Endothelial cell of hepatic sinusoid (primary cell): ENCODE results near the gene COG7.
"Not testable (repeated sequence)": the region's sequence is repeated elsewhere in the genome, so short reads cannot be mapped to it uniquely, and the experiment has no call there.

Source experiments
- in situ Hi-C: cut with HindIII; loops from 2 replicates; pipeline ENCODE4 v1.10.0; 2017; ENCODE audit warnings: low sequenced_read_pairs

COG7 gene

DNA sequence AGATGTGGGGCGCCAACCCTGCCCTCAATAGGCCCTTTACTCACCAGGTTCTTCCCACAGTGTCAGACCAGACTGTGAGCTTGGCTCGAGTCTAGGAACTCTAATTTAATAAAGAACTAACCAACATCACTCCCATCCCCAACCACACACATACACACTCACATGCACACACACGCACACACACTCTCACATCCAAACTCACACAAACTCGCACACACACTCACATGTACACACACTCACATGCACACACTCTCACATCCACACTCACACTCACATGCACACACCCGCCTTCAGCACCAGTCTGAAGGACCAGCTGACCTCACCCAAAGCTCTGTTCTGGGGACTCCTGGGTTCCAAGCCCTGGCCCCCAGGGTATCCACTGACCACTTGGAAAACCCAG is 63.8 kb downstream of the COG7 start:
- in situ Hi-C loops: no loop called here

DNA sequence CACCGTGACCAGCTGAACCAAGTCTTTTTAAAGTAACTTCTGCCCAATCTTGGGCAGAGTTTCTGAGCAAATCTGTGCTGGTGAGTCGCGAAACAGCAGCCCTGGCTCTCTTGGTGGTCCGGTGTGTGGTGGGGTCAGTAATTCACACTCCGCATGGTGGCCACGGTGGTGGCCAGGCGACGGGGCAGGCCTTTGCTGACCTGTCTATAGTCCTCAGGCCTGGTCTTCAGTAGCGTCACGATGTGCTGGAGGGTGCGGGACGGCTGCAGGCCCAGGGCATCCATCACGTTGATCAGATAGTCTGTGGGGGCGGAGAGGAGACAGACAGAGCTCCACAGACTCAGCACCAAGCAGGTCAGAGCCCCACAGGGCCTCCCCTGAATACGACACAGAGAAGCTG is 64.2 kb downstream of the COG7 start:
- in situ Hi-C loops: no loop called here

DNA sequence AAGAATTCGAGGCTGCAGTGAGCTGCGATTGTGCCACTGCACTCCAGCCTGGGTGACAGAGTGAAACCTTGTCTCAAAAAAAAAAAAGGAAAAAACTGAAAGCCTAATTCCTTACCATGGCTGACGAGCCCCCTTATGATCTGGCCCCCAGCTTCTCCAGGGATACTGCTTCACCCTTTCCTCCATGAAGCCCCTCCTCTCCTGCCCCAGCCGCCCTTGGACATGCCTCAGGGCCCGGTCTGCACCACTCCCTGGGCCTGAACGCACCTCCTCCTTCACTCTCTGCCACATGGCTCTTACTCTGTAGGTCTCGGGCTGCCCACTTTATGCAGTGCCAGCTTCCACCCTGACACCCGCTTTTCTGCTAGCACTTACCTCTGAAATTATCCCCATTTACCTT is 65.3 kb downstream of the COG7 start:
- in situ Hi-C loops: no loop called here

DNA sequence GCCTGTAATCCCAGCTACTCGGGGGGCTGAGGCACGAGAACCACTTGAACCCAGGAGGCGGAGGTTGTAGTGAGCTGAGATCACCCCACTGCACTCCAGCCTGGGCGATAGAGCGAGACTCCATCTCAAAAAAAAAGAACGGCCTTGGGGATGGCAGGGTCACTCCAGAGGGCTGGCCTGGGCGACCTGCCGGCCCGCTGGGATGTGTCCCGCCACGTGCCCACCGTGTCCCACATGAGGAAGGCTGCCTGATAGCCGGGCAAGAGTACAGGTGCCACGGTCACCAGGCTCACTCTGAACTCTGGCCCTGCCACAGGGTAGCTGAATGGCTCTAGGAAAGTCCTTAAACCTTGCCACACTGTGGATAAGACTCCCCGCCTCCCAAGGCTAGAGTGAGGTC is 67.5 kb downstream of the COG7 start:
- in situ Hi-C loops: no loop called here

DNA sequence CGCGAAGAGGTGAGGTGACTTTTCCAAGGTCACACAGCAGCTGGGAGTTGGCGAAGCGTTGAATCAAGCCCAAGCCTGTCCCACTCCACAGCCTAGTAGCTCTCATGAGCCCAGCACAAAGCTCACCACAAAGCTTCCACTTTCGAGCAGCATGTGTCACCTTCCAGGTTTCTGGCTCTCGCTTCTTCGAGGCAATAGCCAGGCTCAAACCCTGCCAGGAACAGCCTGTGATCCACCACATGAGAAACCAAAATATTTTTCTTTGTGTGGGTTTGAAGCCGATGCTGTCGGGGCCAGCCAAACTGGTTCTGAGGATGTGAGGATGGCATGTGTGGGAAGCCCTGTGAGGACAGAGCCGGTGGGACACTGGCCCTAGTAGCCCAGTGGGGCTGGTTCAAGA is 68.1 kb downstream of the COG7 start:
- in situ Hi-C loops: no loop called here

DNA sequence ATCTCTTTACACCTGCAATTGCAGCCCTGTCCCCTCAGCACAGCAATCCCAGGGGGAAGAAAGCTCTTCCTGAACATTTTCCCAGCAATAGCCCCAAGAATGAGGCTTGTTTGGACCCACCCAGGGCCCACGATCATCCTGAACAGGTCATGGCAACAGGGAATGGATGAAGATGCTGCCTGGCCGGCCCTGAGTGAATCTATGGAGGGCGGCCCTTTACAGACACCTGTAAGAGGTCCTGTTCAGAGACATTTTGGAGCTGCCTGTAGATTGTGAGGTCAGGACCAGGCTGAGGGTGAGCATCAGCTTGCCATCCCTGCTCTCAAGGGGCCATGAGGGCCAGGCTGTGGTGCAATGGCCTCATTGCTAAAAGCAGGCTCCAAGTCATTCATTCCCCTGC is 69.1 kb downstream of the COG7 start:
- in situ Hi-C loops: no loop called here

DNA sequence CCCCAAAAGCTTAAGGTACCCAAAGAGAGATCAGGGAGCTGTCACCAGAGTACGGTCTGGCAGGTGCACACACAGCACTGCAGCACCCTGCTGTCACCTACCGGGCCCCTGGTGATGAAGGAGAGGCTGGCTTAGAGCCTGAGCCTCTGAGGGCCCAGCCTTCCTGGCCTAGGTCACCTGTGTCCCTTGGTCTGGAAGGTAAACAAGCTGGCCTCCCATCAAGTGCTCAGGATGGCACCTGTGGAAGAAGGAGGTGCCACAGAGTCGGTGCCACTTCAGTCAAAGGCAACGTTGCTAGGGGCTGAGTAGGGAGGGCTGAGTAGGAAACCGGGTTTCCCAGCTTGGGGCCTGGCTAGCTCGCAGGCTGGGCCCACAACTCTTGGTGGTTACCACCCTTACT is 70.7 kb downstream of the COG7 start:
- in situ Hi-C loops: no loop called here

DNA sequence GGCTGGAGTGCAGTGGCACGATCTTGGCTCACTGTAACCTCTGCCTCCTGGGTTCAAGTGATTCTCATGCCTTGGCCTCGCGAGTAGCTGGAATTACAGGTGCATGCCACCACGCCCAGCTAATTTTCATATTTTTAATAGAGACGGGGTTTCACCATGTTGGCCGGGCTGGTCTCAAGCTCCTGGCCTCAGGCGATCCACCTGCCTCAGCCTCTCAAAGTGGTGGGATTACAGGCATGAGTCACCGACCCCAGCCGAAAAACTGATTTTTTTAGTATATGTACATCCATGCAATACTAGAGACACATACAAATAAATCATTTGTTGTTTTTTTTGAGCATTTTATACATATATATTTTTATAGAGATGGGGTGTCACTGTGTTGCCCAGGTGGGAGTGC is 71.3 kb downstream of the COG7 start:
- in situ Hi-C loops: not testable (repeated sequence)

DNA sequence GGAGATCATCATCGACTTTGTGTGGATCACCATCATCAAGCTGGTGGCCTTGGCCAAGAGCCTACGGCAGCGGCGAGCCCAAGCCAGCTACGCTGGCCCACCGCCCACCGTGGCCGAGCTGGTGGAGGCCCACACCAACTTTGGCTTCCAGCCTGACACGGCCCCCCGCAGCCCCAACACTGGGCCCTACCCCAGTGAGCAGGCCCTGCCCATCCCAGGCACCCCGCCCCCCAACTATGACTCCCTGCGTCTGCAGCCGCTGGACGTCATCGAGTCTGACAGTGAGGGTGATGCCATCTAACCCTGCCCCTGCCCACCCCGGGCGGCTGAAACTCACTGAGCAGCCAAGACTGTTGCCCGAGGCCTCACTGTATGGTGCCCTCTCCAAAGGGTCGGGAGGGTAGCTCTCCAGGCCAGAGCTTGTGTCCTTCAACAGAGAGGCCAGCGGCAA is 72.5 kb downstream of the COG7 start:
- in situ Hi-C loops: no loop called here

DNA sequence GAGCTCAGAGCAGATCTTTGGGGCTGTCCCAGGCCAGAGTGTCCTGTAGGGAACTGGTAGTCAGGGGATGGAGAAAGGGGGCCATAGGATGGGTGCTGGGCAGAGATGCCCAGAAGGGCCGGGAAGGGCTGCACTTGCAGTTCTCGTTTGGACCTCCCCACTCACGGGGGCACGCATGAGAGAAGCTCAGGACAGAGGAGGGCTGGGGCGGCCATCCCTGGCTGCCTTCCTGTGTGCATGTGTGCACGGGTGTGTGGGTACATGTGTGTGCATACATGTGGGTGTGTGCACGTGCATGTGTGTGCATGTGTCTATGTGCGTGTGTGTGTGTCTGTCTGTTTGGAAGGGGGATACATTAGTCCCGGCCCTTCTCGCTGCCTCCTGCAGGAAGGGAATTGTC is 73.3 kb downstream of the COG7 start:
- in situ Hi-C loops: no loop called here

DNA sequence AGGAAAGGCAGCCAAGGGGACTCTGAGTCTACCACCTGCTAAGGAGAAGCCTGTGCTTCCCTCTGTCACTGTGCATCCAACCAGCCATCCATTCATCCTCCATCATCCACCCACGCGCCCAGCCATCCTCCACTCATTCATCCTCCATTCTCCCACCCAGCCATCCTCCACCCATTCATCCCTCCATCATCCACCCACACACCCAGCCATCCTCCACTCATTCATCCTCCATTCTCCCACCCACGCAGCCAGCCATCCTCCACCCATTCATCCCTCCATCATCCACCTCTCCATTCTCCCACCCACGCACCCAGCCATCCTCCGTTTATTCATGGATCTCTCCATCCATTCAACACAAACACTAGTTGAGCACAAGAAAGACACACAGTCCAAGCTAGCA is 74.1 kb downstream of the COG7 start:
- in situ Hi-C loops: no loop called here

DNA sequence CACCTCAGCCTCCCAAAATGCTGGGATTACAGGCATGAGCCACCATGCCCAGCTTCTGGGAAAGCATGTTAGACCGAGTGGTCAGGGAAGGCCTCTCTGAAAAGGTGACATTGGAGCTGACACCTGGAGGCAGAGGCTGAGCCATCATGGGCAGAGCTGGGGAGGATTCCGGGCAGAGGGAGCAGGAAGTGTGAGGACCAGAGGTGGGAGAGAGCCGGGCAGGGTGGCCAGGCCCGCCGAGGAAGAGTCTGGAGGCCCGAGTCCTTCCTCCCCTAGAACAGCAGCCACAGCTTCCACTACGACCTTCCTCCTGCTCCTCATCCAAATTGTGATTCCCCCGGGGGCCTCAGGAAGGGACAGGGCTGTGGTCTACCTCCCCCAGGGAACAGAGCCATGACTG is 74.7 kb downstream of the COG7 start:
- in situ Hi-C loops: no loop called here

DNA sequence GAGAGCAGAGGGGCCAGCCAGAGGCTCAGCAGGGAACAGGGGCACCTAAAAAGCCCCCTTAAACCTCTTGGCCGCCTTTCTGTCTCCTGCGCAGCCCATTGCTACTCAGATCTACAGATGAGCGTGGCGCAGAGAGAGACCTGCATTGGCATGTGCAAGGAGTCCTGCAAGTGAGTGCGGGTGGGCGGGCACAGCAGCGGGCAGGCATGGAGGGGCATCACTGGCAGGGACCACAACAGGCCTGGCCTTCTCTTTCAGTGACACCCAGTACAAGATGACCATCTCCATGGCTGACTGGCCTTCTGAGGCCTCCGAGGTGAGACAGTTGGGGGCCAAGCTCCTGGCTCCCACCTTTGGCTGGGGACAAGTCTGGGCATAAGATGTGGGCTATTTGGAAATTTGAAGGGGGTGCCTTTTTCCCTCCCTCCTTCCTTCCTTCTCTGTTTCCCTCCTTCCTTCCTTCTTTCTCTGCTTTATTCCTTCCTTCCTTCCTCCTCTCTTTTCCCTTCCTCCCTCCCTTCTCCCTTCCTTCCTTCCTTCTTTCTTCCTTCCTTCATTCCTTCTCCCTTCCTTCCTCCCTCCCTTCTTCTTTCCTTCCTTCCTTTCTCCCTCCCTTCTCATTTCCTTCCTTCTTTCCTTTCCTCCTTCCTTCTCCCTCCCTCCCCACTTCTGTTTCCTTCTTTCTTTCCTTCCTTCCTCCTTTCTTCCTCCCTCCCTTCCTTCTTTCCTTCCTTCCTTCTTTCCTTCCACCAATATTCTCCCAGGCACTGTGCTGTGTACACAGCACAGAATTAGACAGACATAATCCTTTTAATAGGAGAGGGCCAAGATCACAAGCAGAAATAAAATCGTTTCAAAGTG is 75.7 kb downstream of the COG7 start:
- in situ Hi-C loops: no loop called here

DNA sequence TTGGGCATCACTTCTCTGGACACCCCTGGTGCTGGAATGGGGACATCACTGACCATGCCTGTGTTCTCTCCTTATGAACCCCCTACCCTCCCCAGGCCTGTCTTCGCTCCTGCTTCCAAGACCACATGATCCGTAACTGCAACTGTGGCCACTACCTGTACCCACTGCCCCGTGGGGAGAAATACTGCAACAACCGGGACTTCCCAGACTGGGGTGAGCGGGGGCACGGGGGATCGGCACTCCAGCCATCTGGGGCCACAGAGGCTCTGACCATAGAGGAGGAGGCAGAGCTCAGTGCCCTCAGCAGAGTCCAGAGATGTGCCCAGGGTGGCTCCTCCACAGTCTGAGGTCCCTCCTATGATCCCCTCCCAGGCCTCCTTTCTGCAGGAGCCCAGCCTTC is 77.3 kb downstream of the COG7 start:
- in situ Hi-C loops: no loop called here

DNA sequence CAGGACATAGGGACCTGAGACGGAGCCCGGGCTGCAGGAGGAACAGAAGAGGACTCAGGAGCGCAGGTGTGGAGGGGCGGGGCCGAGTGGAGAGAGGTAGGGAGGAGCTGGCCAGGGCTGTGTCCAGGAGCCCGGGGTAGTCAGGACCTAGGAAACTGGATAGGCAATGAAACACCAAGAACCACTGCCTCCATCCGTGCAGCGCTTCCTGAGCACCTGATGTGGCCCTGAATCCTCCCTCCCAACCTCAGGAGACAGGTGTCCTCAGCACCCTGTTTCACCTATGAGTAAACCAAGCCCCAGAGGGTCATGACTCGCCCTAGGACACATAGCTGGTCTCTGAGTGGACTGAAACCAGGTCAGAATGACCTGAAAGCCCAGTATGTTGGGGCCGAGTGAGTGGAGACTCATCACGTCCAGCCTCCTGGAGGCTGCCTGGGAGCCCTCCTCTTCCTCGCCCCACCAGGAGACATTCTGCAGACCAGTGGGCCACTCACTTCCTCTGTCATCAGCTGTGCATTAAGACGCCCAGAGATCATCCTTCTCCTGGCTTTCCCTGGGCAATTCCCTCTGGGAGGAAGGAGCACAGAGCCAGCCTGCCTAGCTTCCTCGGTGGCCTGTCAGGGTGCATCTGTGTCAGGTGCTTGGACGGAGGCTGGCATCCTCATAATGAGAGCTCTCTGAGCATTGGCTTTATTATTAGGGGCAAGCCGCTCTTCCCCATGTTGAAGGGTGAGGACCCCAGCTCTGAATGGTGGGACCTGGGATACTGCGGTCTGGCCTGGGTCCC is 78.1 kb downstream of the COG7 start:
- in situ Hi-C loops: no loop called here

DNA sequence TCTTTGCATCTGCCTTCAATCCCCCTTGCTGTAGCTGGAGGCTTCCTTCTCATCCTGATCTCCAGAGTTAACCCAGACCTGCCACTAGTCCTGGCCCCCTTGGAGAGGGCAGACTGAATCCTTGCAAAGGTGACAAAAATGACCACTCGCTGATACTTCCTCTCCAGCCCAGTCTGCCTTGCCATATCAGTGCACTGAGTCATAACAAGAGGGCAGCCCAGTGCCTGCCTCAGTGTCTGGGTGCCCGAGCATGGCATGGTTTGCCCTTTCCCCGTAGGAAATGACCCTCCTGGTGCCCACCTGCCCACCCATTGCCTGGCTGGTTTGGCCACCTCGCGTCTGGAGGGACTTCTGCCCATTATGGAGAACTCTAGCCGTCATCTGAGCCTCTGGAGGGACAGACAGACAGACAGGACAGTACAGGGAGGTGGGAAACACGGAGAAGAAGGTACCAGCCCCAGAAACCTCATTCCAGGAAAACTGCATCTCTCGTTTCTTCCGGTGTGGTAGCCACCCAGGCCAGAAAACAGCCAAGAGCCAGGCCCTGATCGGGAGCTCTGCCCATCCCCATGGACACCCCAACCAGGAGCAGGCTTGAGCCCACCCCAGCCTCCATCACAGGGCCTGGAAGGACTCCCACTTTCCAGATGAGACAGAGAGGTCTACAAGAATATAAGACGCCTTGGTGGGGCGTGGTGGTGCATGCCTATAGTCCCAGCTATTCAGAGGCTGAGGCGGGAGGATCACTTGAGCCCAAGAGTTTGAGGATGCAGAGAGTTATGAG is 79.4 kb downstream of the COG7 start:
- in situ Hi-C loops: no loop called here

DNA sequence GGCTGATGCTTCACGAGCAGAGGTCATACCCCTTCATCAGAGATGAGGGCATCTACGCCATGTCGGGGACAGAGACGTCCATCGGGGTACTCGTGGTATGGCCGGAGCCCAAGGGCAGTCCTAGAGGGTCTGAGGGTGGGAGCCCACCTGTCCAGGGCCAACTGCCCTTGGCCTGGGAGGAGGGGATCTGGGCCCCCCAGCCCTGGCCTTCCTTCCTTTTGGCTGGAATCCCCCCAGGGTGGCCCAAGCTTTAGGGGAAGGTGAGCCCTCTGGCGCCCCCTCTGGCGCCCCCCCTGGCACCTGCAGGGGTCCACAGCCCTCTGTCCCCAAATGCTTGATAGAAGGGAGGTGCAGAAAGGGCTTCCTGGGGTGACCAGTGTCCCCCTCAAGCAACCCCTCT is 81.6 kb downstream of the COG7 start:
- in situ Hi-C loops: no loop called here

DNA sequence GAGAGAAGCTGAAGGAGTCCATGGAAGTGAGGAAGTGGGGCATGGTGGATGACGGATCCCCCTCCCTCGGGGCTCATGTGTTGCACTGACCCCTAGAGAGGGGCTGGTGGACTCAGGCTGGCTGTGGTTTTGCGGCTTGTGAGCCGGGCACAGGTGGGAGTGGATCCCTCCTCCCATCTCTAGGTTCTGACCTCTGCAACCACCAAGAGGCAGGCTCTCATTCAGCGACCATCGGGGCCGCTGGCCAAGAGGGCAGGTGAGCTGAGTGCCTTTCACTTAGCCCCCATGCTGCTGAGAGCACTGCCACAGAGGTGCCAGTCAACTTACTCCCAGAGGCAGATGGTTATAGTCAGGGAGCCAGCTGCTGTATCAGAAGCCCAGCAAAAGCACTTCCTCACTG is 83.6 kb downstream of the COG7 start:
- in situ Hi-C loops: no loop called here

DNA sequence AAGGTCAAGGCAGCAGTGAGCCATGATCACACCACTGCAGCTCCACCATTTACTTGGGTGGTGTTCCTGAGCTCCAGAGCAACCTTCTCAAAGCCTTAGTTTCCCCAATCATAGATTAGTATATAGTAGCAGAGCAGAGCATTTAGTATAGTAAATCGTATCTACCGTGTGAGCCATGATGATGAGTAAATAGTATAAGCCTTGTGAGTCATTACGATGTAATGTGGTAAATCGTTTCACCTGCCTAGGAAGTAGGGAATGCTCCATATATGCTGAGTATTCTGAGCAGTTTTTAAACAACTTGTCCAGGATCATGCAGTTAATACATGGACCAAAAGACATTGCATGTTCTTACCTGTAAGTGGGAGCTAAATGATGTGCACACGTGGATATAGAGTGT is 84.5 kb downstream of the COG7 start:
- in situ Hi-C loops: no loop called here

DNA sequence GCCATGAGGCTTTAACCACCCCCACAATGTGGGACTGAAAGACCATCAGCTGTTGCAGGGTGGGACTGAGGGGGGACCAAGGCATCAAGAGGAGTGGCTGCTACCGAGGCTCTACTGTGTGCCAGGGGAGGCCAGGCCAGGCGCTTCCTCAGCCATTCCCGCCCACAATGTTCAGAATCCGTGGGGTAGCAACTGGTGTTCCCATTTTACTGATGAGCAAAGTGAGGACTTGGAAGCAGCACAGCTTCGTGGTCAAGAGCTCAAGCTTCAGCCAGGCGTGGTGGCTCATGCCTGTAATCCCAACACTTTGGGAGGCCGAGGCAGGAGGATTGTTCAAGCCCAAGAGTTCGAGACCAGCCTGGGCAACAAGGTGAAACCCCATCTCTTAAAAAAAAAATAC is 85.0 kb downstream of the COG7 start:
- in situ Hi-C loops: no loop called here

DNA sequence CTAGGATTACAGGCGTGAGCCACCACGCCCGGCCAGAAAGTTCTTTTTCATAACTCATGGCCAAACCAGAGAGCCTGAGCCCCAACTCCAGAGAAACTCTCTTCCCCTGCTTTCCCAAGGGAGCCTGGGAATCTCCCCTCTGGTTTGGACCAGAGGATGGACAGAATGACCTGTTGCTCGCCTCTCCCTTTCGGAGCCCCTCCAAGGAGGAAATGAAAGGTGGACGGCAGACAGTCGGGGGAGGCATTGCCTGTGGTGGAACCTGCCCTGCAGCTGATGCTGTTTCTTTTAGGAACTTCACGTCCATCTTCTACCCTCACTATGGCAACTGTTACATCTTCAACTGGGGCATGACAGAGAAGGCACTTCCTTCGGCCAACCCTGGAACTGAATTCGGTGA is 85.4 kb downstream of the COG7 start:
- in situ Hi-C loops: no loop called here

DNA sequence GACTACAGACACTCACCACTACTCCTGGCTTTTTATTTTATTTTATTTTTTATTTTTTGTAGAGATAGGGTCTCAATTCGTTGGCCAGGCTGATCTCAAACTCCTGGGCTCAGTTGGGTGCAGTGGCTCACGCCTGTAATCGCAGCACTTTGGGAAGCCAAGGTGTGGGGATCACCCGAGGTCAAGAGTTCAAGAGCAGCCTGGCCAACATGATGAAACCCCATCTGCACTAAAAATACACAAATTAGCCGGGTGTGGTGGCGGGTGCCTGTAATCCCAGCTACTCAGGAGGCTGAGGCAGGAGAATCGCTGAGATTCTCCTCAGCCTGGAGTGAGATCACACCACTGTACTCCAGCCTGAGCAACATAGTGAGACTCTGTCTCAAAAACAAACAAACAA is 86.6 kb downstream of the COG7 start:
- in situ Hi-C loops: not testable (repeated sequence)
